K562 (cell line): ENCODE measurements around the gene CEACAM21. TPM values are rescaled to one million over a fixed set of nuclear protein-coding genes. Genes with fewer than 3 reads are reported as not detected.

Experiments used
- ATAC-seq: fragments of 200-7000 bp; cut with Tn5 transposase; 3 replicates; pipeline ENCODE4 v1.9.1; 2020; ENCODE audit warnings: moderate library complexity
- BruUV-seq: library from RNA; stranded (reverse); fragments of 400-500 nt; replicated peaks from 2 replicates; lab custom pipeline; 2021; lab: Mats Ljungman, UMichigan
- CTCF ChIA-PET: fragments of 300-600 bp; formaldehyde crosslinking; extraction: SDS; loops from one replicate; lab custom pipeline; 2021; ENCODE audit warnings: low intra/inter-chr PET ratio; lab: Yijun Ruan, JAX
- POLR2A ChIA-PET: fragments of 300-600, 350-650 bp; sonication (Branson Sonifier 250); formaldehyde crosslinking; extraction: SDS; loops from one replicate; lab custom pipeline; 2021; ENCODE audit warnings: antibody characterized with exemption, inconsistent platforms; lab: Yijun Ruan, JAX
- DNase-seq, 4 experiments: peaks; one replicate each; pipeline versions ENCODE4 v3.0.0 to v3.0.0-alpha.2; 2011 to 2018; ENCODE audit warnings: low spot score in 3 of 4, mixed read lengths in 3 of 4; ENCODE audit errors: extremely low read depth in 1 of 4
- FAIRE-seq: peaks from 2 replicates; lab custom pipeline; 2011; peaks lifted over from hg19 to GRCh38; lab: Jason Lieb, UNC
- H2AFZ ChIP-seq: 2 replicates; pipeline ENCODE4 v1.6.0; 2011; ENCODE audit warnings: low read depth, low read length, control low read depth, inconsistent platforms
- H3K27ac ChIP-seq: fragments of 200-600 bp; 3 replicates; pipeline ENCODE4 v1.8.0; 2011; ENCODE audit warnings: low read depth, mild to moderate bottlenecking, control low read depth, inconsistent platforms, low read length, moderate library complexity, mixed read lengths; ENCODE audit errors: extremely low read depth
- H3K27me3 ChIP-seq, 2 experiments: fragments of 300-600 bp in 1 of 2; 2 replicates in 1 of 2; 3 replicates in 1 of 2; pipeline versions ENCODE4 v1.6.0 to v1.8.0; 2011; ENCODE audit warnings: inconsistent platforms in 2 of 2, low read length in 2 of 2, mild to moderate bottlenecking in 1 of 2, mixed read lengths in 1 of 2, moderate library complexity in 1 of 2; ENCODE audit not compliant: control insufficient read depth in 2 of 2, insufficient read depth in 2 of 2
- H3K36me3 ChIP-seq: fragments of 300-600 bp; 3 replicates; pipeline ENCODE4 v1.8.0; 2011; ENCODE audit warnings: mild to moderate bottlenecking, low read length, inconsistent platforms; ENCODE audit not compliant: control insufficient read depth, insufficient read depth
- H3K4me1 ChIP-seq, 2 experiments: fragments of 200-600 bp in 1 of 2; replicated peaks in 1 of 2; 2 replicates in 1 of 2; 3 replicates in 1 of 2; pipeline versions ENCODE4 v1.5.1 to v1.8.0; 2011; ENCODE audit warnings: inconsistent platforms in 2 of 2, low read length in 2 of 2, mild to moderate bottlenecking in 1 of 2, mixed read lengths in 1 of 2, moderate library complexity in 1 of 2; ENCODE audit not compliant: control insufficient read depth in 2 of 2, insufficient read depth in 2 of 2
- H3K4me2 ChIP-seq: 2 replicates; pipeline ENCODE4 v1.6.1; 2011; ENCODE audit warnings: low read length, control low read depth, inconsistent platforms, mixed read lengths; ENCODE audit not compliant: insufficient read depth
- H3K4me3 ChIP-seq: fragments of 200-600 bp; sonication (generic), shearing (Covaris generic); 2 replicates; pipeline ENCODE4 v1.5.1; 2016; ENCODE audit warnings: control low read depth, inconsistent platforms
- H3K79me2 ChIP-seq: fragments of 200-600 bp; 3 replicates; pipeline ENCODE4 v1.8.0; 2011; ENCODE audit warnings: low read length, inconsistent platforms; ENCODE audit not compliant: control insufficient read depth, insufficient read depth
- H3K9ac ChIP-seq, 2 experiments: 2 replicates each; pipeline versions ENCODE4 v1.6.0 to v1.6.1; 2011; ENCODE audit warnings: low read depth in 2 of 2, low read length in 2 of 2, control low read depth in 1 of 2, inconsistent platforms in 1 of 2, mild to moderate bottlenecking in 1 of 2, mixed read lengths in 1 of 2; ENCODE audit not compliant: insufficient read depth in 1 of 2
- H3K9me1 ChIP-seq: one replicate; pipeline ENCODE4 v1.6.0; 2011; ENCODE audit warnings: inconsistent platforms, mild to moderate bottlenecking, low read length, moderate library complexity; ENCODE audit not compliant: control insufficient read depth, insufficient read depth
- H3K9me3 ChIP-seq: replicated peaks from 2 replicates; pipeline ENCODE4 v1.5.1; 2011; ENCODE audit warnings: low read depth, low read length, inconsistent platforms; ENCODE audit not compliant: control insufficient read depth, insufficient read depth
- H4K20me1 ChIP-seq: replicated peaks from 2 replicates; pipeline ENCODE4 v1.6.1; 2011; ENCODE audit warnings: low read length, inconsistent platforms, mixed read lengths; ENCODE audit not compliant: control insufficient read depth, insufficient read depth
- ATF7 ChIP-seq: fragments of 450-650 bp; IDR thresholded peaks from 2 replicates; pipeline ENCODE4 v1.7.1; 2014; ENCODE audit warnings: mild to moderate bottlenecking, moderate library complexity
- CC2D1A ChIP-seq: fragments of 450-650 bp; IDR thresholded peaks from 2 replicates; pipeline ENCODE4 v1.6.1; 2017; ENCODE audit warnings: mild to moderate bottlenecking
- HDGF ChIP-seq: fragments of 450-650 bp; IDR thresholded peaks from 2 replicates; pipeline ENCODE4 v1.6.1; 2016
- KLF13 ChIP-seq: fragments of 450-650 bp; IDR thresholded peaks from 2 replicates; pipeline ENCODE4 v1.6.1; 2016; ENCODE audit warnings: missing genetic modification characterization, low read depth, mild to moderate bottlenecking, missing compliant biosample characterization, moderate library complexity, borderline replicate concordance
- NCOA1 ChIP-seq: fragments of 450-650 bp; IDR thresholded peaks from 2 replicates; pipeline ENCODE4 v1.6.1; 2016; ENCODE audit warnings: low read depth
- POLR2A ChIP-seq: fragments of 450-650 bp; conservative IDR thresholded peaks from 2 replicates; pipeline ENCODE4 v1.6.1; 2016
- PYGO2 ChIP-seq: fragments of 450-650 bp; IDR thresholded peaks from 2 replicates; pipeline ENCODE4 v1.6.1; 2016; ENCODE audit warnings: mild to moderate bottlenecking, missing genetic modification characterization, moderate library complexity, missing compliant biosample characterization
- TCF15 ChIP-seq: fragments of 250-450 bp; sonication (Bioruptor Pico); IDR thresholded peaks from 2 replicates; pipeline ENCODE4 v1.8.0; 2022; ENCODE audit warnings: moderate library complexity, mild to moderate bottlenecking, inconsistent platforms
- ZNF445 ChIP-seq: fragments of 250-450 bp; sonication (Bioruptor Pico); IDR thresholded peaks from 2 replicates; pipeline ENCODE4 v1.4.0; 2020; ENCODE audit warnings: low read depth, mild to moderate bottlenecking, moderate library complexity
- ZNF699 ChIP-seq: fragments of 250-450 bp; sonication (Bioruptor Pico); IDR thresholded peaks from 2 replicates; pipeline ENCODE4 v1.8.0; 2021; ENCODE audit warnings: mild to moderate bottlenecking, moderate library complexity; ENCODE audit not compliant: insufficient replicate concordance
- WGBS: fragments of 100-300 bp; shearing (Covaris generic); methylation state at CpG from one replicate; pipeline ENCODE4 v1.1.6; 2016; ENCODE audit warnings: low coverage, mixed read lengths; ENCODE audit not compliant: insufficient coverage; ENCODE audit errors: missing lambda C conversion rate; 5-methylcytosine and 5-hydroxymethylcytosine counted together
- in situ Hi-C: fragments of 300-500 bp; cut with MboI; formaldehyde crosslinking; loops from 4 replicates; pipeline ENCODE4 v1.15.0; 2018; ENCODE audit warnings: inconsistent platforms, mixed read lengths
- intact Hi-C: fragments of 100-400 bp; cut with micrococcal nuclease; formaldehyde crosslinking; loops from 2 replicates; pipeline ENCODE4 v1.14.2; 2022
- polyA plus RNA-seq, 8 experiments: library from polyadenylated mRNA; depleted of rRNA in 4 of 8; stranded (reverse) in 5 of 8; unstranded in 3 of 8; fragments of >200 nt; fragmentation: Nextera tagmentation in 2 of 8; fragmentation: Illumina TruSeq in 1 of 8; extraction: Ambion mirVana in 2 of 8; extraction: Trizol in 1 of 8; gene quantifications; 2 replicates each; pipeline versions ENCODE4 v1.2.1 to v1.2.3, GENCODE V29; 2011 to 2014; ENCODE audit warnings: inconsistent platforms in 1 of 8, missing spikeins in 1 of 8
- total RNA-seq, 7 experiments: library from RNA; depleted of rRNA in 6 of 7; stranded (reverse); fragments of >200 nt in 6 of 7; fragmentation: Illumina TruSeq in 2 of 7; extraction: Trizol in 2 of 7; gene quantifications; 2 replicates each; pipeline versions ENCODE4 v1.2.1 to v1.2.3, GENCODE V29; 2011 to 2021; ENCODE audit warnings: low replicate concordance in 1 of 7

CEACAM21 gene
- total and polyA plus RNA-seq, 9 of the 15 experiments (the other 6 are each of a cell fraction or from before 2014, with no cell fraction given): 0.06 to 0.40 (median 0.18) TPM; not detected in 1

- no peak for TF ChIP-seq HDGF
Measured at GRCh38 chr19:41542622-41543021, 33.3 kb upstream of the CEACAM21 start (continued).

- Histone ChIP-seq H3K9me3 (no peaks in the 10 kb centered on the region), H3K9me1 (no peaks in the 10 kb centered on the region), H3K9ac (no peak overlapping the region), H3K27me3 (peaks cover 2 to 6% of the 10 kb centered on the region in 2 experiments; a peak in 2 of 5 replicates), H3K4me2 (no peak overlapping the region), H3K4me3 (no peak overlapping the region), H4K20me1 (no peaks in the 10 kb centered on the region), H3K36me3 (no peaks in the 10 kb centered on the region), H3K27ac (no peak overlapping the region), H3K79me2 (no peaks in the 10 kb centered on the region), H3K4me1 (peaks cover 0 to 3% of the 10 kb centered on the region in 2 experiments; a peak in 2 of 5 replicates), H2AFZ (no peak overlapping the region)
- no peak for DNase-seq
- 14% methylated on average over 2 of the region's 2 CpGs for WGBS
- no TSS peak for BruUV-seq
- POLR2A ChIA-PET: no interaction called here
- CTCF ChIA-PET: interaction anchor here (0.6 kb wide), 1 partner anchor 297 kb away, joined by 10 read pairs; no protein-coding TSS in a partner anchor
- ATAC-seq: no peak
- intact Hi-C loops: no loop called here
- no peak for TF ChIP-seq ZNF445 (CRISPR knock-in tag)
- no peak for TF ChIP-seq ATF7
- TF ChIP-seq CC2D1A: no peak
- TF ChIP-seq PYGO2: no peak
- no peak for TF ChIP-seq KLF13 (tag)
- no peak for TF ChIP-seq NCOA1
- TF ChIP-seq TCF15 (CRISPR knock-in tag): no peak
- TF ChIP-seq POLR2A: no peak
- no peak for TF ChIP-seq ZNF699 (CRISPR knock-in tag)
- in situ Hi-C loops: no loop called here
- FAIRE-seq: no peak
Measured at GRCh38 chr19:41543582-41543981, 32.4 kb upstream of the CEACAM21 start.
